A673 (cell line): ENCODE data around the gene FAM222B.

Source experiments
- CTCF ChIP-seq: fragments of 300-800, 200-600 bp; sonication (generic); conservative IDR thresholded peaks from 2 replicates; pipeline ENCODE4 v1.5.1; 2017; ENCODE audit warnings: low read depth, mild to moderate bottlenecking, antibody characterized with exemption, low read length, moderate library complexity, mixed read lengths
- EZH2 ChIP-seq: fragments of 200-600 bp; sonication (generic); IDR thresholded peaks from 2 replicates; pipeline ENCODE4 v1.6.1; 2017; ENCODE audit warnings: borderline replicate concordance, low read depth, mild to moderate bottlenecking, mixed read lengths, antibody characterized with exemption, low read length; ENCODE audit not compliant: poor library complexity, severe bottlenecking

GRCh38 chr17:28719021-28719433 lies 123.6 kb downstream of the FAM222B start:
- TF ChIP-seq CTCF (no peak), EZH2 (no peak)
